Measurements from ENCODE around the gene KCNK18. TPM values are rescaled to one million over a fixed set of nuclear protein-coding genes. Genes with fewer than 3 reads are reported as not detected.

Gene KCNK18
- polyA plus RNA-seq, 1 experiment: not detected

DNA sequence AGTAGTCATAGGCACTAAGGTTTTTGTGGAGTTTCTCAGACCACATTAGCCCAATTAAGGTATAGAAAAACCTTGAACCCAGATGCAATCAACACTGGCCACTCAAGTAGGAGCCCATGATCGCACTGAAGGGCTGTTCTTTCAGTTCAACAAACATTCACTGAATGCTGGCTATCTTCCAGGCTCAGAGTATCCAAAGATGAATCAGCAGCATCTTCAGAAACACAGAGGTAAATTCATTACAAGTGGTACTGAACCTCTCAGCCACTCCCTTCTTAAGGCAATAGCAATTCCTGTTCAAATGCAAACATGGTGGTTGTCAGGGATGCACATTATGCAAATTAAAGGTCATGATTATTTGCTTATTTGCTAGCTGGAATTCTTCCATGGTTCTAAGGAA lies 17.1 kb downstream of the KCNK18 start:
- no peak for DNase-seq (ENCODE audit: low read depth)
- H3K27me3 ChIP-seq (ENCODE audit: control insufficient read depth, insufficient read depth, low read length): peaks cover 6% of the 10 kb centered on the region
- no peak overlapping the region for H3K4me3 ChIP-seq (ENCODE audit: low read depth, low read length)
- POLR2A ChIA-PET: no interaction called here
- TF ChIP-seq CTCF (IDR thresholded peaks at IDR 0.05; ENCODE audit: insufficient read depth, low read depth, low read length): no peak
- no peaks in the 10 kb centered on the region for H3K36me3 ChIP-seq (ENCODE audit: control insufficient read depth, insufficient read depth, low read length)
- CTCF ChIA-PET: interaction anchor here (0.7 to 1.1 kb wide), 2 partner anchors 106 to 264 kb away, joined by 3 read pairs; no protein-coding TSS in a partner anchor

DNA sequence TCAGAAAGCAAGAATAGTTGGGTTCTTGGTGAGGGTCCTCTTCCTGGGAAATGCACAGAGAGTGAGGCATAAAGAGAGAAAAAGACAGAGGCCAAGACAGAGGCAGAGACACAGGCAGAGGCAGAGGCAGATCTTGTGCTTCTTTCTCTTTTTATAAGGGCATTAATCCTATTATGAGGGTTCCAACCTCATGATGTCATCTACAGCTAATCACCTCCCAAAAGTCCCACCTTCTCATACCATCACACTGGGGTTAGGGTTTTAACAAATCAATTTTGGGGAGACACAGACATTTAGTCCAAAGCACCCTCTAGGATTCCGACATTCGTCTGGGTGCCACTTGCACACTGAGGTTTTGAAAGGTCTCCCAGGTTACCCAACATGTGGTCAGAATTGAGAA lies 17.8 kb downstream of the KCNK18 start:
- POLR2A ChIA-PET: no interaction called here
- CTCF ChIA-PET: interaction anchor here (0.7 to 3.7 kb wide), 5 partner anchors 11 to 1027 kb away, joined by 3 to 36 read pairs (median 3); no protein-coding TSS in a partner anchor
- no peak for TF ChIP-seq CTCF (IDR thresholded peaks at IDR 0.05; ENCODE audit: insufficient read depth, low read depth, low read length)
- no peak overlapping the region for H3K4me3 ChIP-seq (ENCODE audit: low read depth, low read length)
- peaks cover 6% of the 10 kb centered on the region for H3K27me3 ChIP-seq (ENCODE audit: control insufficient read depth, insufficient read depth, low read length)
- no peaks in the 10 kb centered on the region for H3K36me3 ChIP-seq (ENCODE audit: control insufficient read depth, insufficient read depth, low read length)
- DNase-seq (ENCODE audit: low read depth): no peak

DNA sequence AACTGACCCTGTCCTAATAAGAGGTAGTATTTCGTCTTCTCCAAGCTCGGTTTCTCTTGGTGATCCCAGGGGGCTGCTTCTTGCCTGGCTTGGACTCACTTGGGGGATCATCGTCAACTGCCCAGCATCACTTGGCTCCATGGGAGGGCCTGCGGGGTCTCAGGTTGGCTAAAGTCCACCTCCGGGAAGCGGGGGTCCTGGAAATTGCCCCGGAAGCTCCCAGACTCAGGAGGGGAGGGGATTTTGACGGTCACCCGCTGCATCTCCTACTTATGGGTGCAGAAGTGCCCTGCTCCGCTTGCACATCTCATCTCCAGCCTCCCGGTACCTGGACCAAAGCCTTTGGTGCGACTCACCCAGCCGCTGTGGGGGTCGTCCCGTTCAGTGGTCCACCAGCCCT lies 18.7 kb downstream of the KCNK18 start:
- Histone ChIP-seq H3K36me3 (ENCODE audit: control insufficient read depth, insufficient read depth, low read length) (no peaks in the 10 kb centered on the region), H3K4me3 (ENCODE audit: low read depth, low read length) (peak overlapping the region; percentile 55), H3K27me3 (ENCODE audit: control insufficient read depth, insufficient read depth, low read length) (peaks cover 6% of the 10 kb centered on the region)
- ChIA-PET POLR2A (interaction anchor here (0.6 kb wide), 1 partner anchor 103 kb away, joined by 6 read pairs; no protein-coding TSS in a partner anchor), CTCF (interaction anchor here (0.6 to 6.2 kb wide), 47 partner anchors 8 to 1243 kb away, joined by 3 to 124 read pairs (median 7); partner anchors contain the start of gene SLC18A2)
- no peak for DNase-seq (ENCODE audit: low read depth)
- TF ChIP-seq CTCF (IDR thresholded peaks at IDR 0.05; ENCODE audit: insufficient read depth, low read depth, low read length): no peak

DNA sequence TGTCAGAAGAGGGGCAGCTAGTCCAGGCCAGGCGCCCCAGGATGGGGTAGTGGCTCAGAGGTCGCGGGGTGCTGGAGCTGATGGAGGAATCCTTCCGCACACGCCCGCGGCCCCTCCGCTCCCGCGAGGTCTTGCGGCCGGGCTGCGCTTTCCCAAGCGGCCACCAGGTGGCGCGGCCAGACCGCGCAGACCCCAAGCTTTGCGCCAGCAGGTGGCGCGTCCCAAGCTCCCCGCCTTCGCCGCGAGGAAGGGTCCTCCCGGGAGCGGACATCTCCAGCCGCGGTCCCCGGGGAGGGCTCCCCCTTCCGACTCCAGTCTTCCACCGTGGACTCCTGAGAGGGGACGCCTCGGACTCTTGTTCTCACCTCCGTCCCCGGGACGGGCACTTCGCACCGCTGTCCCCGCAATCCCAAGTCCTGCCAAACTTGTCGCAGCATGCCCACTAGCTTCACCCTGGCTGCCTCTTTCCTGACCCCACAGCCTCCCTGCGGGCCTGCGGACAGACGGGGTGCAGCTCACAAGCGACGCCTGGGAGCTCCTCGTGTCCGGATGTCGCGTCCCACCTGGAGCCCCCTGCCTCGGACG lies 19.4 kb downstream of the KCNK18 start:
- POLR2A ChIA-PET: interaction anchor here (0.6 kb wide), 1 partner anchor 102 kb away, joined by 6 read pairs; no protein-coding TSS in a partner anchor
- CTCF ChIA-PET: interaction anchor here (0.5 to 6.2 kb wide), 60 partner anchors 9 to 1271 kb away, joined by 3 to 124 read pairs (median 5); partner anchors contain the start of gene SLC18A2
- Histone ChIP-seq H3K4me3 (ENCODE audit: low read depth, low read length) (peak overlapping the region; percentile 55), H3K36me3 (ENCODE audit: control insufficient read depth, insufficient read depth, low read length) (no peaks in the 10 kb centered on the region), H3K27me3 (ENCODE audit: control insufficient read depth, insufficient read depth, low read length) (peaks cover 6% of the 10 kb centered on the region)
- TF ChIP-seq CTCF (IDR thresholded peaks at IDR 0.05; ENCODE audit: insufficient read depth, low read depth, low read length): peak; percentile 100
- no peak for DNase-seq (ENCODE audit: low read depth)

DNA sequence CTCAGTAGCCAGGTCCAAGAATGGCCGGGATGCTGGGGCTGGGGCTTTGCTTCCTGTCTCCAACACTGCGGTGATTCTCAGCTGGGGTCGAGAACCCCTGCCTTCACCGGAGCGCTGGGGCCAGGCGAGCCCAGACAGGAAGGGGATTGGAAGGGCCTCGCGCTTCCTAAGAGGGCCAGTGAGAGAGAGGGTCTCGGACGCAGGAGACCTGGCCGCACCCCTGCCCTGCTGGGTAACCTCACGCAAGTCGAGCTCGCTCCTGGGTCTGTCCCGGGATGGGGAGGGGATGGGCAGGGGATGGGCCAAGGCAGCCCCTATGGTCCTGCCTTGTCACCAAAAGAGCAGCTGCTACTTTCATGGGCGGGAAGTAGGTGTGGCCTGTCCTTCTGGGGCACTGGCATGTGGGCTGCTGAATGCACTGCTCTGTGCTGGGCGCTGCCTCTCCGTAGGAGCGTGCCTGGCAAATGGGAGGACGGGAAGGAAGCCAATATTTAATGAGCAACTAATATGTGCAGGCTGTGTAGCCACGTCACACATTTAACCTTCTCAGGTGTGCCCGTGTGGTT lies 20.0 kb downstream of the KCNK18 start:
- H3K4me3 ChIP-seq (ENCODE audit: low read depth, low read length): peak overlapping the region; percentile 55
- TF ChIP-seq CTCF (IDR thresholded peaks at IDR 0.05; ENCODE audit: insufficient read depth, low read depth, low read length): no peak
- ChIA-PET CTCF (interaction anchor here (0.5 to 6.2 kb wide), 57 partner anchors 9 to 1271 kb away, joined by 3 to 124 read pairs (median 5); partner anchors contain the start of gene SLC18A2), POLR2A (interaction anchor here (0.6 kb wide), 1 partner anchor 13 kb away, joined by 7 read pairs; no protein-coding TSS in a partner anchor)
- DNase-seq (ENCODE audit: low read depth): no peak
- no peaks in the 10 kb centered on the region for H3K36me3 ChIP-seq (ENCODE audit: control insufficient read depth, insufficient read depth, low read length)
- peaks cover 6% of the 10 kb centered on the region for H3K27me3 ChIP-seq (ENCODE audit: control insufficient read depth, insufficient read depth, low read length)

Data from BJ (cell line).